Islet precursor cell (in vitro differentiated cells): Measurements from ENCODE around the gene NXPH4.

ENCODE experiments used
- DNase-seq: peaks from one replicate; pipeline ENCODE4 v3.0.0-alpha.2; 2018

Gene NXPH4

GRCh38 chr12:57205931-57206330, 10.7 kb upstream of the NXPH4 start:
- no peak for DNase-seq

- no peak for DNase-seq
Measured at GRCh38 chr12:57207731-57208630, 8.6 kb upstream of the NXPH4 start.

GRCh38 chr12:57208631-57209282, 7.8 kb upstream of the NXPH4 start:
- DNase-seq, result no peak

- DNase-seq, result no peak
Measured at GRCh38 chr12:57209916-57210315, 6.7 kb upstream of the NXPH4 start.

GRCh38 chr12:57210461-57210860, 6.1 kb upstream of the NXPH4 start:
- DNase-seq, result no peak

GRCh38 chr12:57210926-57211692, 5.5 kb upstream of the NXPH4 start:
- DNase-seq, result no peak

GRCh38 chr12:57211791-57212700, 4.5 kb upstream of the NXPH4 start:
- DNase-seq, result no peak

GRCh38 chr12:57212701-57213057, 3.9 kb upstream of the NXPH4 start:
- DNase-seq, result no peak

GRCh38 chr12:57213058-57213715, 3.4 kb upstream of the NXPH4 start:
- DNase-seq, result peak; percentile 94

GRCh38 chr12:57213763-57214397, 2.7 kb upstream of the NXPH4 start:
- no peak for DNase-seq

GRCh38 chr12:57214398-57214781, 2.2 kb upstream of the NXPH4 start:
- DNase-seq, result peak; percentile 90

- DNase-seq, result no peak
Measured at GRCh38 chr12:57215065-57215464, 1.5 kb upstream of the NXPH4 start.

GRCh38 chr12:57215668-57216013, 953 bp upstream of the NXPH4 start:
- no peak for DNase-seq

- DNase-seq, result no peak
Measured at GRCh38 chr12:57216921-57217879, 606 bp downstream of the NXPH4 start.

GRCh38 chr12:57218030-57218853, 1.6 kb downstream of the NXPH4 start:
- no peak for DNase-seq

GRCh38 chr12:57219205-57219992, 2.8 kb downstream of the NXPH4 start:
- DNase-seq, result no peak

- DNase-seq, result no peak
Measured at GRCh38 chr12:57219993-57220754, 3.6 kb downstream of the NXPH4 start.

- DNase-seq, result no peak
Measured at GRCh38 chr12:57220770-57221168, 4.2 kb downstream of the NXPH4 start.
